Measurements from ENCODE around the gene SLC6A18. TPM values are rescaled to one million over a fixed set of nuclear protein-coding genes. Genes with fewer than 3 reads are reported as not detected.

The SLC6A18 gene
- total and polyA plus RNA-seq, 12 donors, result not detected

DNA sequence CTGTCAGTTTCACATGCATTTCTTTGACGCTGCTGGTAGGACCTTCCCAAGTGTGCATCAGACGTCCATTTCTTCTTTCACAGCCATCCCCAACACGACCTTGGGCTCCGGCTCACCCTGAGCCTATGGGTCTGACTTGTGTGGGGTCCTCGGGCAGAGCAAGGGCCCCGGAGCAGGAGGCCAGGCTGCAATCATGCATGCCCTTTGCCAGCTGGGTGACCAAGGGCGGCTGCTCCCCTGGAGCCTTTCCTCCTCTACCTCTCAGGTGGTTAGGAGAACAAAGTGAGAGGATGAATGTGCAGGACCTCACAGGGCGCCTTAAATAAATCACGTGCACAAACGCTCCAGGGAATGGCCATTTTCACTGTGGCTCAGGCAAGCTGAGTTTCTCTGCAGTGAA, 36.5 kb downstream of the SLC6A18 start:
- TF ChIP-seq, protein P1, sequence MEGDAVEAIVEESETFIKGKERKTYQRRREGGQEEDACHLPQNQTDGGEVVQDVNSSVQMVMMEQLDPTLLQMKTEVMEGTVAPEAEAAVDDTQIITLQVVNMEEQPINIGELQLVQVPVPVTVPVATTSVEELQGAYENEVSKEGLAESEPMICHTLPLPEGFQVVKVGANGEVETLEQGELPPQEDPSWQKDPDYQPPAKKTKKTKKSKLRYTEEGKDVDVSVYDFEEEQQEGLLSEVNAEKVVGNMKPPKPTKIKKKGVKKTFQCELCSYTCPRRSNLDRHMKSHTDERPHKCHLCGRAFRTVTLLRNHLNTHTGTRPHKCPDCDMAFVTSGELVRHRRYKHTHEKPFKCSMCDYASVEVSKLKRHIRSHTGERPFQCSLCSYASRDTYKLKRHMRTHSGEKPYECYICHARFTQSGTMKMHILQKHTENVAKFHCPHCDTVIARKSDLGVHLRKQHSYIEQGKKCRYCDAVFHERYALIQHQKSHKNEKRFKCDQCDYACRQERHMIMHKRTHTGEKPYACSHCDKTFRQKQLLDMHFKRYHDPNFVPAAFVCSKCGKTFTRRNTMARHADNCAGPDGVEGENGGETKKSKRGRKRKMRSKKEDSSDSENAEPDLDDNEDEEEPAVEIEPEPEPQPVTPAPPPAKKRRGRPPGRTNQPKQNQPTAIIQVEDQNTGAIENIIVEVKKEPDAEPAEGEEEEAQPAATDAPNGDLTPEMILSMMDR (IDR thresholded peaks at IDR 0.05), result no peak
- Histone ChIP-seq H3K4me1 (no peaks in the 10 kb centered on the region), H3K9me3 (peaks cover 0 to 37% (median 18%) of the 10 kb centered on the region in 11 donors), H3K36me3 (no peaks in the 10 kb centered on the region), H3K4me3 (no peak overlapping the region), H3K27me3 (peaks cover 0 to 5% (median 0%) of the 10 kb centered on the region in 7 donors), H3K27ac (no peak overlapping the region)
- 84 to 86% methylated on average over 10 of the region's 10 CpGs for WGBS, 2 donors
- ATAC-seq (no peak), DNase-seq (no peak)
- intact Hi-C loops (cut with DNase I), result no loop called here

DNA sequence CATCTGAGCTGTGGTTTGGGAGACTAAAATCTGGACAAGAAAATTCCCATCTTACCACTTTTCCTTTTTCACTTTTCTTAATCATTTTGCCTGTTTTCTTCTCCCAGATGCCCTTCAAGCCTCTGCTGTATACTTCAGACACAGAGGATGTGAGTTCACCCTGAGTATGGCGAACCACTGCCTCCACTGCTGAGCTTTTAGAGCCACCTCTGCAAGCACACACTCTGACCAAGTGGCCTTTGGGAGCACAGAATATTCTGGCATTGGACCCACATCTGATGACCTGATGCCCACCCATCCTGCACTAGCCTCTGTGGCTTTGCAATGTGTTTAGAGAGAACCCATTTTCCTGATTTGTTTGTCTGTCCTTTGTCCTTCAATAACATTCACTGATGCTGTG, 37.2 kb downstream of the SLC6A18 start:
- H3K36me3 ChIP-seq, result no peaks in the 10 kb centered on the region
- no peaks in the 10 kb centered on the region for H3K4me1 ChIP-seq
- H3K4me3 ChIP-seq, result no peak overlapping the region
- ATAC-seq (no peak), DNase-seq (no peak)
- TF ChIP-seq, protein P1 (IDR thresholded peaks at IDR 0.05), result no peak
- 88 to 89% methylated on average over 1 of the region's 1 CpG for WGBS, 2 donors
- intact Hi-C loops (cut with DNase I), result no loop called here
- H3K9me3 ChIP-seq, result peaks cover 0 to 37% (median 18%) of the 10 kb centered on the region in 11 donors
- peaks cover 0 to 5% (median 0%) of the 10 kb centered on the region in 7 donors for H3K27me3 ChIP-seq
- H3K27ac ChIP-seq, result no peak overlapping the region

DNA sequence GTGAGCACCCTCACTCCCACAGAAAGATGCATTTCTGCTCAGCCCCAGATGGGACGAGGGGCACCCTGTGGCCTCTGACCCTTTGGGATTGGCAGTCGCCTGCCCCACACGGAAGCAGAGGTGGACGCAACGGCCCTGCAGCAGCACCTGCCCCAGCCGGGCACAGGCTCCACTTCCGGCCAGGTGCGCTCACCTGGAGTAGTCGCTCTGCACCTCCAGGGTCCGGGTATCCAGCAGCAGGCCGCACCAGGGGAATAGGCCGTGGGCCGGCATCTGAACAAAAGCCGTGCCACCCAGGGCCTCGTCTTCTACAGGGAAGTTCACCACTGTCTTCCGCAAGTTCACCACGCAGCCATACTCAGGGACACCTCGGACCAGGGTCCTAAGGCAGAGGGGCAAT, 39.0 kb downstream of the SLC6A18 start:
- DNase-seq (no peak), ATAC-seq (no peak)
- Histone ChIP-seq H3K9me3 (peaks cover 0 to 37% (median 18%) of the 10 kb centered on the region in 11 donors), H3K27me3 (no peaks in the 10 kb centered on the region), H3K4me1 (no peaks in the 10 kb centered on the region), H3K27ac (no peak overlapping the region), H3K4me3 (no peak overlapping the region), H3K36me3 (no peaks in the 10 kb centered on the region)
- TF ChIP-seq, protein P1 (IDR thresholded peaks at IDR 0.05), result no peak
- intact Hi-C loops (cut with DNase I), result no loop called here
- WGBS, 2 donors, result 91 to 93% methylated on average over 18 of the region's 18 CpGs

DNA sequence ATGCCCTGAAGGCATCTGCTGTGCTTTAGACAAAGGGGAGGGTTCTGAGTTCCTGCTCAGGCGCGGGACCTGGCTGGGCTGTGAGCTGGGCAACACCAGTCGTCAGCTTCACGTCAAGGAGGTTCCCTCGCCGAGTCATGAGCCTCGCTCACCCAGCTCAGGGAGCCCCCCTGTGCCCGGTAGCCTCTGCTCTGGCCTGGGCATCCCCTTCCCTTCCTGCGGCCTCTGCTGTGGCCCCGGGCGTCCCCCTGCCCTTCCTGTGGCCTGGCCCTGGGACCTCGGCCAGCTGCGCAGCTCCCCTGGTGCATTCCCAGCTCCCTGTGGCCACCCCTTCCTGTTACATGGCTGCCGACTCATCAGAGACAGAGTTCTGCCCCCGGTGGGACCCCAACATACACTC, 39.8 kb downstream of the SLC6A18 start:
- H3K4me3 ChIP-seq, result no peak overlapping the region
- peaks cover 0 to 37% (median 18%) of the 10 kb centered on the region in 11 donors for H3K9me3 ChIP-seq
- no peaks in the 10 kb centered on the region for H3K4me1 ChIP-seq
- 82 to 83% methylated on average over 15 of the region's 15 CpGs for WGBS, 2 donors
- DNase-seq (no peak), ATAC-seq (no peak)
- H3K36me3 ChIP-seq, result no peaks in the 10 kb centered on the region
- H3K27ac ChIP-seq, result no peak overlapping the region
- no peaks in the 10 kb centered on the region for H3K27me3 ChIP-seq
- TF ChIP-seq, protein P1 (IDR thresholded peaks at IDR 0.05), result no peak
- intact Hi-C loops (cut with DNase I), result no loop called here

All from heart right ventricle (tissue), 16 donors.